K562 (cell line): Measurements from ENCODE around the gene CDK14. TPM values are rescaled to one million over a fixed set of nuclear protein-coding genes. Genes with fewer than 3 reads are reported as not detected.

Experiments
- ATAC-seq: fragments of 200-7000 bp; cut with Tn5 transposase; 3 replicates; pipeline ENCODE4 v1.9.1; 2020; ENCODE audit warnings: moderate library complexity
- BruUV-seq: library from RNA; stranded (reverse); fragments of 400-500 nt; replicated peaks from 2 replicates; lab custom pipeline; 2021; lab: Mats Ljungman, UMichigan
- CTCF ChIA-PET: fragments of 300-600 bp; formaldehyde crosslinking; extraction: SDS; loops from one replicate; lab custom pipeline; 2021; ENCODE audit warnings: low intra/inter-chr PET ratio; lab: Yijun Ruan, JAX
- POLR2A ChIA-PET: fragments of 300-600, 350-650 bp; sonication (Branson Sonifier 250); formaldehyde crosslinking; extraction: SDS; loops from one replicate; lab custom pipeline; 2021; ENCODE audit warnings: antibody characterized with exemption, inconsistent platforms; lab: Yijun Ruan, JAX
- DNase-seq, 4 experiments: peaks; one replicate each; pipeline versions ENCODE4 v3.0.0 to v3.0.0-alpha.2; 2011 to 2018; ENCODE audit warnings: low spot score in 3 of 4, mixed read lengths in 3 of 4; ENCODE audit errors: extremely low read depth in 1 of 4
- FAIRE-seq: peaks from 2 replicates; lab custom pipeline; 2011; peaks lifted over from hg19 to GRCh38; lab: Jason Lieb, UNC
- H2AFZ ChIP-seq: 2 replicates; pipeline ENCODE4 v1.6.0; 2011; ENCODE audit warnings: low read depth, low read length, control low read depth, inconsistent platforms
- H3K27ac ChIP-seq: fragments of 200-600 bp; 3 replicates; pipeline ENCODE4 v1.8.0; 2011; ENCODE audit warnings: low read depth, mild to moderate bottlenecking, control low read depth, inconsistent platforms, low read length, moderate library complexity, mixed read lengths; ENCODE audit errors: extremely low read depth
- H3K27me3 ChIP-seq, 2 experiments: fragments of 300-600 bp in 1 of 2; 2 replicates in 1 of 2; 3 replicates in 1 of 2; pipeline versions ENCODE4 v1.6.0 to v1.8.0; 2011; ENCODE audit warnings: inconsistent platforms in 2 of 2, low read length in 2 of 2, mild to moderate bottlenecking in 1 of 2, mixed read lengths in 1 of 2, moderate library complexity in 1 of 2; ENCODE audit not compliant: control insufficient read depth in 2 of 2, insufficient read depth in 2 of 2
- H3K36me3 ChIP-seq: fragments of 300-600 bp; 3 replicates; pipeline ENCODE4 v1.8.0; 2011; ENCODE audit warnings: mild to moderate bottlenecking, low read length, inconsistent platforms; ENCODE audit not compliant: control insufficient read depth, insufficient read depth
- H3K4me1 ChIP-seq, 2 experiments: fragments of 200-600 bp in 1 of 2; replicated peaks in 1 of 2; 2 replicates in 1 of 2; 3 replicates in 1 of 2; pipeline versions ENCODE4 v1.5.1 to v1.8.0; 2011; ENCODE audit warnings: inconsistent platforms in 2 of 2, low read length in 2 of 2, mild to moderate bottlenecking in 1 of 2, mixed read lengths in 1 of 2, moderate library complexity in 1 of 2; ENCODE audit not compliant: control insufficient read depth in 2 of 2, insufficient read depth in 2 of 2
- H3K4me2 ChIP-seq: 2 replicates; pipeline ENCODE4 v1.6.1; 2011; ENCODE audit warnings: low read length, control low read depth, inconsistent platforms, mixed read lengths; ENCODE audit not compliant: insufficient read depth
- H3K4me3 ChIP-seq: fragments of 200-600 bp; sonication (generic), shearing (Covaris generic); 2 replicates; pipeline ENCODE4 v1.5.1; 2016; ENCODE audit warnings: control low read depth, inconsistent platforms
- H3K79me2 ChIP-seq: fragments of 200-600 bp; 3 replicates; pipeline ENCODE4 v1.8.0; 2011; ENCODE audit warnings: low read length, inconsistent platforms; ENCODE audit not compliant: control insufficient read depth, insufficient read depth
- H3K9ac ChIP-seq, 2 experiments: 2 replicates each; pipeline versions ENCODE4 v1.6.0 to v1.6.1; 2011; ENCODE audit warnings: low read depth in 2 of 2, low read length in 2 of 2, control low read depth in 1 of 2, inconsistent platforms in 1 of 2, mild to moderate bottlenecking in 1 of 2, mixed read lengths in 1 of 2; ENCODE audit not compliant: insufficient read depth in 1 of 2
- H3K9me1 ChIP-seq: one replicate; pipeline ENCODE4 v1.6.0; 2011; ENCODE audit warnings: inconsistent platforms, mild to moderate bottlenecking, low read length, moderate library complexity; ENCODE audit not compliant: control insufficient read depth, insufficient read depth
- H3K9me3 ChIP-seq: replicated peaks from 2 replicates; pipeline ENCODE4 v1.5.1; 2011; ENCODE audit warnings: low read depth, low read length, inconsistent platforms; ENCODE audit not compliant: control insufficient read depth, insufficient read depth
- H4K20me1 ChIP-seq: replicated peaks from 2 replicates; pipeline ENCODE4 v1.6.1; 2011; ENCODE audit warnings: low read length, inconsistent platforms, mixed read lengths; ENCODE audit not compliant: control insufficient read depth, insufficient read depth
- ATF1 ChIP-seq, 2 experiments: fragments of 450-650 bp in 1 of 2; IDR thresholded peaks; 2 replicates each; pipeline ENCODE4 v1.6.1; 2016; ENCODE audit warnings: missing compliant biosample characterization in 1 of 2, missing genetic modification characterization in 1 of 2
- BCOR ChIP-seq: fragments of 450-650 bp; IDR thresholded peaks from 2 replicates; pipeline ENCODE4 v1.6.1; 2016
- CBX8 ChIP-seq: fragments of 200-600 bp; sonication (generic); IDR thresholded peaks from 2 replicates; pipeline ENCODE4 v1.6.1; 2012; ENCODE audit warnings: borderline replicate concordance, mixed run types, low read depth, mild to moderate bottlenecking, moderate library complexity, mixed read lengths, low read length, control low read depth, inconsistent platforms; ENCODE audit not compliant: poor library complexity, severe bottlenecking; ENCODE audit errors: extremely low read depth
- CREM ChIP-seq: IDR thresholded peaks from 2 replicates; pipeline ENCODE4 v1.6.1; 2014; ENCODE audit warnings: antibody characterized with exemption, low read depth
- FUS ChIP-seq: fragments of 200-400 bp; formaldehyde crosslinking; optimal IDR thresholded peaks from 2 replicates; pipeline ENCODE3; 2017; ENCODE audit warnings: low read depth, low read length
- HDAC2 ChIP-seq: fragments of 450-650 bp; IDR thresholded peaks from 2 replicates; pipeline ENCODE4 v1.6.1; 2016; ENCODE audit warnings: mild to moderate bottlenecking
- HNRNPL ChIP-seq: fragments of 200-400 bp; formaldehyde crosslinking; IDR thresholded peaks from 2 replicates; pipeline ENCODE4 v1.6.1; 2017; ENCODE audit warnings: low read depth, mild to moderate bottlenecking, low read length
- MAFK ChIP-seq: IDR thresholded peaks from 2 replicates; pipeline ENCODE4 v1.6.1; 2011; ENCODE audit warnings: low read length, improper control_type of control experiment
- MECOM ChIP-seq: fragments of 250-450 bp; sonication (Bioruptor Pico); IDR thresholded peaks from 2 replicates; pipeline ENCODE4 v1.8.0; 2022; ENCODE audit warnings: inconsistent platforms
- MXD1 ChIP-seq: fragments of 250-450 bp; sonication (Bioruptor Pico); IDR thresholded peaks from 2 replicates; pipeline ENCODE4 v1.8.0; 2021; ENCODE audit warnings: borderline replicate concordance, mild to moderate bottlenecking, moderate library complexity; ENCODE audit not compliant: poor library complexity, severe bottlenecking
- NR4A1 ChIP-seq, 2 experiments: fragments of 250-450 bp in 1 of 2; fragments of 450-650 bp in 1 of 2; sonication (Bioruptor Pico) in 1 of 2; IDR thresholded peaks; 2 replicates each; pipeline versions ENCODE4 v1.4.0 to v1.6.1; 2016 to 2020; ENCODE audit warnings: mild to moderate bottlenecking in 2 of 2, missing compliant biosample characterization in 1 of 2, missing genetic modification characterization in 1 of 2, moderate library complexity in 1 of 2
- POLR3A ChIP-seq: IDR thresholded peaks from 2 replicates; pipeline ENCODE4 v1.6.1; 2011; ENCODE audit warnings: borderline replicate concordance, mild to moderate bottlenecking, moderate library complexity; ENCODE audit not compliant: insufficient read length, insufficient read depth; ENCODE audit errors: extremely low read depth
- SPI1 ChIP-seq: IDR thresholded peaks from 2 replicates; pipeline ENCODE4 v1.6.1; 2011; ENCODE audit warnings: low read depth, low read length, control low read depth, borderline replicate concordance
- SRSF1 ChIP-seq: fragments of 200-400 bp; formaldehyde crosslinking; IDR thresholded peaks from 2 replicates; pipeline ENCODE4 v1.6.1; 2017; ENCODE audit warnings: mild to moderate bottlenecking, low read depth, low read length, moderate library complexity
- SRSF3 ChIP-seq: fragments of 200-400 bp; formaldehyde crosslinking; IDR thresholded peaks from 2 replicates; pipeline ENCODE4 v1.6.1; 2016; ENCODE audit warnings: mild to moderate bottlenecking, low read length, moderate library complexity; ENCODE audit not compliant: insufficient read depth
- USF2 ChIP-seq: sonication (generic); formaldehyde crosslinking; IDR thresholded peaks from 2 replicates; pipeline ENCODE4 v1.5.0; 2020; ENCODE audit warnings: missing genetic modification reagents
- ZBTB49 ChIP-seq: sonication (generic); formaldehyde crosslinking; IDR thresholded peaks from 2 replicates; pipeline ENCODE4 v1.8.0; 2022; ENCODE audit warnings: missing genetic modification reagents, mild to moderate bottlenecking, borderline replicate concordance
- ZNF830 ChIP-seq: fragments of 250-450 bp; sonication (Bioruptor Pico); IDR thresholded peaks from 2 replicates; pipeline ENCODE4 v1.5.0; 2021; ENCODE audit warnings: mild to moderate bottlenecking
- WGBS: fragments of 100-300 bp; shearing (Covaris generic); methylation state at CpG from one replicate; pipeline ENCODE4 v1.1.6; 2016; ENCODE audit warnings: low coverage, mixed read lengths; ENCODE audit not compliant: insufficient coverage; ENCODE audit errors: missing lambda C conversion rate; 5-methylcytosine and 5-hydroxymethylcytosine counted together
- in situ Hi-C: fragments of 300-500 bp; cut with MboI; formaldehyde crosslinking; loops from 4 replicates; pipeline ENCODE4 v1.15.0; 2018; ENCODE audit warnings: inconsistent platforms, mixed read lengths
- intact Hi-C: fragments of 100-400 bp; cut with micrococcal nuclease; formaldehyde crosslinking; loops from 2 replicates; pipeline ENCODE4 v1.14.2; 2022
- polyA plus RNA-seq, 8 experiments: library from polyadenylated mRNA; depleted of rRNA in 4 of 8; stranded (reverse) in 5 of 8; unstranded in 3 of 8; fragments of >200 nt; fragmentation: Nextera tagmentation in 2 of 8; fragmentation: Illumina TruSeq in 1 of 8; extraction: Ambion mirVana in 2 of 8; extraction: Trizol in 1 of 8; gene quantifications; 2 replicates each; pipeline versions ENCODE4 v1.2.1 to v1.2.3, GENCODE V29; 2011 to 2014; ENCODE audit warnings: inconsistent platforms in 1 of 8, missing spikeins in 1 of 8
- total RNA-seq, 7 experiments: library from RNA; depleted of rRNA in 6 of 7; stranded (reverse); fragments of >200 nt in 6 of 7; fragmentation: Illumina TruSeq in 2 of 7; extraction: Trizol in 2 of 7; gene quantifications; 2 replicates each; pipeline versions ENCODE4 v1.2.1 to v1.2.3, GENCODE V29; 2011 to 2021; ENCODE audit warnings: low replicate concordance in 1 of 7

CDK14 gene
- total and polyA plus RNA-seq, 9 of the 15 experiments (the other 6 are each of a cell fraction or from before 2014, with no cell fraction given), result 0.03 to 0.91 (median 0.16) TPM

- no peak for TF ChIP-seq ZBTB49 (CRISPR knock-in tag)
- no peak for TF ChIP-seq HDAC2
- no peak for TF ChIP-seq HNRNPL
- TF ChIP-seq SRSF3, result no peak
- no peak for TF ChIP-seq ZNF830 (CRISPR knock-in tag)
These were observed 544.2 kb downstream of the CDK14 start (continued) for GRCh38 chr7:91140286-91140685.

- H3K36me3 ChIP-seq, result no peaks in the 10 kb centered on the region
- H3K4me2 ChIP-seq, result no peak overlapping the region; the same call in 1 of the 2 replicates
- no peak overlapping the region for H3K27ac ChIP-seq
- WGBS, result 1% methylated on average over 4 of the region's 4 CpGs
- FAIRE-seq, result no peak
- H2AFZ ChIP-seq, result no peak overlapping the region
- no peaks in the 10 kb centered on the region for H3K9me1 ChIP-seq
- DNase-seq, result no peak
- no peak overlapping the region for H3K9ac ChIP-seq
- POLR2A ChIA-PET, result no interaction called here
- H3K4me3 ChIP-seq, result no peak overlapping the region
- in situ Hi-C loops (no loop called here), intact Hi-C loops (no loop called here)
- CTCF ChIA-PET, result no interaction called here
- BruUV-seq, result no TSS peak
- H3K9me3 ChIP-seq, result no peaks in the 10 kb centered on the region
- no peak for ATAC-seq
- no peaks in the 10 kb centered on the region for H3K79me2 ChIP-seq
- H3K4me1 ChIP-seq, result no peaks in the 10 kb centered on the region
- H3K27me3 ChIP-seq, result peaks cover 0 to 2% of the 10 kb centered on the region in 2 experiments; a peak in 1 of 5 replicates
- H4K20me1 ChIP-seq, result no peaks in the 10 kb centered on the region
- TF ChIP-seq POLR3A, result no peak
- no peak for TF ChIP-seq MAFK
- TF ChIP-seq SRSF1, result no peak
- no peak for TF ChIP-seq BCOR
- no peak for TF ChIP-seq NR4A1 (CRISPR knock-in tag; IDR thresholded peaks at IDR 0.05)
- TF ChIP-seq NR4A1 (tag; IDR thresholded peaks at IDR 0.05), result no peak
- TF ChIP-seq MXD1 (CRISPR knock-in tag), result no peak
- peak; percentile 71 for TF ChIP-seq SPI1
- no peak for TF ChIP-seq ATF1 (CRISPR knock-in tag; IDR thresholded peaks at IDR 0.05)
- TF ChIP-seq ATF1 (tag; IDR thresholded peaks at IDR 0.05), result peak; percentile 47; the same call in 1 of the 2 replicates
- peak; percentile 36; the same call in 1 of the 2 replicates for TF ChIP-seq USF2
- no peak for TF ChIP-seq FUS
- peak; percentile 41; the same call in 1 of the 2 replicates for TF ChIP-seq CREM
- no peak for TF ChIP-seq MECOM (CRISPR knock-in tag)
- TF ChIP-seq CBX8, result no peak
These were observed 544.9 kb downstream of the CDK14 start for GRCh38 chr7:91140982-91141381.
